WTC11 (cell line): Measurements from ENCODE around the gene COL4A3. TPM values are rescaled to one million over a fixed set of nuclear protein-coding genes. Genes with fewer than 3 reads are reported as not detected.

Experiments used
- ATAC-seq: fragments of 200-7000 bp; cut with Tn5 transposase; 2 replicates; pipeline ENCODE4 v1.10.0; 2021; ENCODE audit warnings: mild to moderate bottlenecking, moderate library complexity
- CTCF ChIA-PET: fragments of 300-600 bp; sonication (Branson Sonifier 250); formaldehyde crosslinking; loops from one replicate; lab custom pipeline; 2021; ENCODE audit warnings: antibody characterized with exemption; lab: Charles Lee
- POLR2A ChIA-PET: fragments of 350-600 bp; sonication (Branson Sonifier 250); formaldehyde crosslinking; loops from one replicate; lab custom pipeline; 2021; ENCODE audit warnings: antibody characterized with exemption; lab: Charles Lee
- DNase-seq: peaks from one replicate; pipeline ENCODE4 v3.0.0; 2021; ENCODE audit warnings: low spot score
- H3K27ac Mint-ChIP-seq: 2 replicates; pipeline ENCODE4 v1.8.0; 2021; ENCODE audit warnings: mixed read lengths
- H3K27me3 Mint-ChIP-seq: 2 replicates; pipeline ENCODE4 v1.8.0; 2021; ENCODE audit warnings: low read depth, mild to moderate bottlenecking, moderate library complexity, mixed read lengths
- H3K36me3 Mint-ChIP-seq: 2 replicates; pipeline ENCODE4 v1.8.0; 2021; ENCODE audit warnings: mixed read lengths
- H3K4me1 Mint-ChIP-seq: 2 replicates; pipeline ENCODE4 v1.8.0; 2022; ENCODE audit warnings: mixed read lengths
- H3K4me3 Mint-ChIP-seq: 2 replicates; pipeline ENCODE4 v1.8.0; 2021; ENCODE audit warnings: mild to moderate bottlenecking, moderate library complexity, mixed read lengths
- H3K9me3 Mint-ChIP-seq: 2 replicates; pipeline ENCODE4 v1.8.0; 2021; ENCODE audit warnings: mixed read lengths
- ATF2 ChIP-seq: sonication (generic); formaldehyde crosslinking; IDR thresholded peaks from 2 replicates; pipeline ENCODE4 v1.8.1; 2022; ENCODE audit warnings: low read depth, missing genetic modification reagents, borderline replicate concordance
- ATF3 ChIP-seq: sonication (generic); formaldehyde crosslinking; conservative IDR thresholded peaks from 2 replicates; pipeline ENCODE4 v1.8.1; 2022; ENCODE audit warnings: mild to moderate bottlenecking, missing genetic modification reagents
- CBFB ChIP-seq: sonication (generic); formaldehyde crosslinking; IDR thresholded peaks from 2 replicates; pipeline ENCODE4 v1.8.1; 2022; ENCODE audit warnings: mild to moderate bottlenecking, low read depth, missing genetic modification reagents
- CREB1 ChIP-seq: sonication (generic); formaldehyde crosslinking; IDR thresholded peaks from 2 replicates; pipeline ENCODE4 v1.8.0; 2023; ENCODE audit warnings: mild to moderate bottlenecking, missing genetic modification reagents
- E2F1 ChIP-seq: sonication (generic); formaldehyde crosslinking; IDR thresholded peaks from 2 replicates; pipeline ENCODE4 v1.8.0; 2022; ENCODE audit warnings: mild to moderate bottlenecking, missing genetic modification reagents
- E2F4 ChIP-seq: sonication (generic); formaldehyde crosslinking; IDR thresholded peaks from 2 replicates; pipeline ENCODE4 v1.8.1; 2022; ENCODE audit warnings: low read depth, mild to moderate bottlenecking, moderate library complexity, missing genetic modification reagents, borderline replicate concordance
- ETV6 ChIP-seq: sonication (generic); formaldehyde crosslinking; IDR thresholded peaks from 2 replicates; pipeline ENCODE4 v1.8.1; 2022; ENCODE audit warnings: mild to moderate bottlenecking, missing genetic modification reagents
- GTF2I ChIP-seq: fragments of 250-450 bp; sonication (Bioruptor Pico); conservative IDR thresholded peaks from 2 replicates; pipeline ENCODE4 v1.4.0; 2021; ENCODE audit warnings: mild to moderate bottlenecking
- HMGA2 ChIP-seq: fragments of 250-450 bp; sonication (Bioruptor Pico); IDR thresholded peaks from 2 replicates; pipeline ENCODE4 v1.4.0; 2021; ENCODE audit warnings: mild to moderate bottlenecking, moderate library complexity
- NR2C2 ChIP-seq: sonication (generic); formaldehyde crosslinking; IDR thresholded peaks from 2 replicates; pipeline ENCODE4 v1.8.0; 2022; ENCODE audit warnings: mild to moderate bottlenecking, missing genetic modification reagents
- NR3C1 ChIP-seq: sonication (generic); formaldehyde crosslinking; conservative IDR thresholded peaks from 2 replicates; pipeline ENCODE4 v1.8.1; 2023; ENCODE audit warnings: low read depth, mild to moderate bottlenecking, missing genetic modification reagents
- PRRX2 ChIP-seq: fragments of 250-450 bp; sonication (Bioruptor Pico); IDR thresholded peaks from 2 replicates; pipeline ENCODE4 v1.8.0; 2021; ENCODE audit warnings: mild to moderate bottlenecking
- RORB ChIP-seq: fragments of 250-450 bp; sonication (Bioruptor Pico); IDR thresholded peaks from 2 replicates; pipeline ENCODE4 v1.9.0; 2021; ENCODE audit warnings: mild to moderate bottlenecking
- SMAD3 ChIP-seq: sonication (generic); formaldehyde crosslinking; IDR thresholded peaks from 2 replicates; pipeline ENCODE4 v1.8.0; 2022; ENCODE audit warnings: missing genetic modification reagents, mild to moderate bottlenecking, borderline replicate concordance
- TP53 ChIP-seq: sonication (generic); formaldehyde crosslinking; IDR thresholded peaks from 2 replicates; pipeline ENCODE4 v1.8.1; 2023; ENCODE audit warnings: mild to moderate bottlenecking, missing genetic modification reagents
- ZNF281 ChIP-seq: sonication (generic); formaldehyde crosslinking; IDR thresholded peaks from 2 replicates; pipeline ENCODE4 v1.8.0; 2023; ENCODE audit warnings: mild to moderate bottlenecking, missing genetic modification reagents
- ZNF396 ChIP-seq: fragments of 250-450 bp; sonication (Bioruptor Pico); IDR thresholded peaks from 2 replicates; pipeline ENCODE4 v1.8.0; 2021; ENCODE audit warnings: mild to moderate bottlenecking, moderate library complexity, borderline replicate concordance
- total RNA-seq: library from RNA; stranded (reverse); gene quantifications from 3 replicates; pipeline ENCODE4 v1.2.3, GENCODE V29; 2021

Gene COL4A3
- total RNA-seq, 1 experiment from 2014 or later = 0.90 TPM

GRCh38 chr2:227260041-227260440, 95.6 kb downstream of the COL4A3 start:
- H3K27ac Mint-ChIP-seq = no peak overlapping the region

GRCh38 chr2:227267410-227268115, 103.1 kb downstream of the COL4A3 start:
- Mint-ChIP-seq H3K4me1 (no peaks in the 10 kb centered on the region), H3K27ac (peak overlapping the region; percentile 61; the same call in 1 of the 2 replicates), H3K9me3 (no peaks in the 10 kb centered on the region), H3K4me3 (no peak overlapping the region), H3K27me3 (no peaks in the 10 kb centered on the region), H3K36me3 (no peaks in the 10 kb centered on the region)
- ChIA-PET CTCF (interaction anchor here (1.7 kb wide), 1 partner anchor 29 kb away, joined by 8 read pairs; no protein-coding TSS in a partner anchor), POLR2A (no interaction called here)
- DNase-seq (no peak), ATAC-seq (no peak; the same call in 1 of the 2 replicates)
- TF ChIP-seq CREB1 (CRISPR knock-in tag) (no peak), E2F1 (no peak), NR3C1 (CRISPR knock-in tag) (no peak), RORB (no peak), SMAD3 (CRISPR knock-in tag) (no peak), HMGA2 (no peak), TP53 (CRISPR knock-in tag) (no peak)

More at GRCh38 chr2:227260041-227260440, 95.6 kb downstream of the COL4A3 start:
- CTCF ChIA-PET = no interaction called here
- no peak for TF ChIP-seq ATF2 (CRISPR knock-in tag)
- no peak for TF ChIP-seq ETV6 (CRISPR knock-in tag)
- TF ChIP-seq E2F4 (CRISPR knock-in tag) = no peak
- TF ChIP-seq ATF3 (CRISPR knock-in tag) = no peak
- no peak for TF ChIP-seq ZNF396 (CRISPR knock-in tag)
- TF ChIP-seq ZNF281 (CRISPR knock-in tag) = no peak
- no peak for TF ChIP-seq NR2C2 (CRISPR knock-in tag)
- no peak for TF ChIP-seq E2F1
- no peak for TF ChIP-seq HMGA2
- TF ChIP-seq CBFB (CRISPR knock-in tag) = no peak
- no peak for TF ChIP-seq RORB
- TF ChIP-seq GTF2I (CRISPR knock-in tag) = no peak
- TF ChIP-seq PRRX2 = no peak
- ATAC-seq (no peak), DNase-seq (no peak)
- POLR2A ChIA-PET = no interaction called here
- Mint-ChIP-seq H3K36me3 (no peaks in the 10 kb centered on the region), H3K4me3 (no peak overlapping the region), H3K27me3 (no peaks in the 10 kb centered on the region), H3K9me3 (peaks cover 3% of the 10 kb centered on the region; the same call in 1 of the 2 replicates), H3K4me1 (no peaks in the 10 kb centered on the region)
